IPS-11a (cell line): Measurements from ENCODE around the gene MSANTD3.

Source experiments
- H3K4me3 ChIP-seq: one replicate; pipeline ENCODE4 v1.5.1; 2013; ENCODE audit warnings: low read depth, low read length, control low read depth

The MSANTD3 gene

DNA sequence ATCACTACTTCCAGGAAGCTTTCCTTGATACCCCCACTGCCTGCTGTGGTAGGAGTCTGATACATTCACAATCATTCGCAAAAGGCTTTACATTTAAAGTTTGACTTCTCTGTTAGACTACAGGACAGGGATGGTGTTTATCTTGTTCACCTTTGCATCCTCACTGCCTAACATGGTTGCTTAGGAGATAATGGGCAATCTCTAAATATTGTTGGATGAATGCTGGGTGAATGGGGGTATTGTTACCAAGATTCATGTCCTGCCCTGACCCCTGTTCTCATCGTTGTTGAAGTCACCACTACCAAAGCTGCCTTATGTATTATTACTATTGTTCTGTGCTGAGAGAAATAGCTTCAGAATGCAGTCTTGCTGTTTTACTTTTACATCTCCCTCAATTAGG is 38.3 kb downstream of the MSANTD3 start:
- H3K4me3 ChIP-seq: no peak overlapping the region

DNA sequence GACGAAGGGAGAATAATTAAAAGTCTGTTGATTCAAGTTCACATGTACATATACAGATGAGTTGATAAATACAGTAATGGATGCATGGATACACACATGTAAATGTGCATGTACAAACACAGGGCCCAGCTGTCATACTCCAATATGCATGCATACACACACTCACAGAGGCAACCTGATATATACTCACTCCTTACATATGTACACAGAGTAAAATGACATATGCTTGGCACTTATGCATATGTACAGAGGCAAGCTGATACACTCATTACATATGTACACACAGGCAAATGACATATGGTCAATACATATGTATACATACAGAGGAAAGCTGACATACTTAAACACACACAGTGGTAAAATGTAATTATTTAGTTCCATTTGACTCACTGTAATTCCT is 38.8 kb downstream of the MSANTD3 start:
- H3K4me3 ChIP-seq: no peak overlapping the region

DNA sequence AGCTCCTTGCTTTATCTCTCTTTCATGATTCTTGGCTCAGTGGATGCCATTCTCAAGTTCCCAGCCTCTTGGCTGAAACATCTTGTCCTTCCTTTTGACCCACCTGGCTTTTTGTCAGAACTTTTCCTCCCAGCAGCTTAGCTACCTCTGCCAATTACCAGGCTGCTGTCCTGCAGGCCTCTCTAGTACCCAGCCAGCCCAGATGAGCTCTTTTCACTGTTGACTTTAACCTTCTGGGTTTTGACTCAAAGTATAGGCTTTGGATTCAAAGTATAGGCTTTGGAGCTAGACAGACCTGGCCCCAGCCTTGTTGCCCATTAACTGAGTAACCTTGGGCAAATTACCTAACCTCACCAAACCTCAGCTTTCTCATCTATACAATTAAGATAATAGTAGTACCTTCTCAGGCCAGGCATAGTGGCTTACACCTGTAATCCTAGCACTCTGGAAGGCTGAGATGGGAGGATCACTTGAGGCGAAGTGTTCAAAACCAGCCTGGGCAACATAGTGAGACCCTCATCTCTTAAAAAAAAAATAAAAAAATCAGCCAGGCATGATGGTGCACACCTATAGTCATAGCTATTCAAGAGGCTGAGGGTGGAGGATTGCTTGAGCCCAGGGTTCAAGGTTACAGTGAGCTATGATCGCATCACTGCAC is 39.4 kb downstream of the MSANTD3 start:
- H3K4me3 ChIP-seq: no peak overlapping the region

DNA sequence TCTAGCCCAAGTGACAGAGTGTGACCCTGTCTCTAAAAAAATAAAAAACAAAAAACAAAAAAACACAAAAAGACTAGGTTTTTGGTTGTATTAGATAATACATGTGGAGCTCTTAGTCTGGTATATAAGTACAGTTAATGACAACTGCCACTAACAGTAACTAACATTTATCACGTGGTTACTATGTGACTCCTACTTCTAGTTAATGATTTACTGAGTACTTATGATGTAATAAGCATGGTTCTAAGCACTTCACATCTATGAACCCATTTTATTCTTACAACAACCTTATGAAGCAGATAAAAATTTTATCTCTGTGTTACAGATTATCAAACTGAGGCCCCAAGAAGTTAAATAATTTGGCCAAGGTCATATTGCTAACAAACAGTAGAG is 39.9 kb downstream of the MSANTD3 start:
- H3K4me3 ChIP-seq: no peak overlapping the region

DNA sequence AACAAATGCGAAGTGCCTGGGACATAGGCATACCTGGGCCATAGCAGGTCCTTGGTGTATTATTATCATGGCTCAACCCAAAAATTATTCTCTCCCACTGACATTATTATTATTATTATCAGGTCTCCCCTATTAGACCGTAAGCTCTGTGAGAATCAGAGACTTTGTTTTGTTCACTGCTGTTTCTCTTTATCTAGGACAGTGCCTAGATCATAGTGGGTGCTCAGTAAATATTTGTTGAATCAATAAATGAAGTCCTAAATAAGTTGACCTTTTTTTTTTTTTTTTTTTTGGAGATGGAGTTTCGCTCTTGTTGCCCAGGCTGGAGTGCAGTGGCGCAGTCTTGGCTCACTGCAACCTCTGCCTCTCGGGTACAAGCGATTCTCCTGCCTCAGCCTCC is 41.1 kb downstream of the MSANTD3 start:
- no peak overlapping the region for H3K4me3 ChIP-seq

DNA sequence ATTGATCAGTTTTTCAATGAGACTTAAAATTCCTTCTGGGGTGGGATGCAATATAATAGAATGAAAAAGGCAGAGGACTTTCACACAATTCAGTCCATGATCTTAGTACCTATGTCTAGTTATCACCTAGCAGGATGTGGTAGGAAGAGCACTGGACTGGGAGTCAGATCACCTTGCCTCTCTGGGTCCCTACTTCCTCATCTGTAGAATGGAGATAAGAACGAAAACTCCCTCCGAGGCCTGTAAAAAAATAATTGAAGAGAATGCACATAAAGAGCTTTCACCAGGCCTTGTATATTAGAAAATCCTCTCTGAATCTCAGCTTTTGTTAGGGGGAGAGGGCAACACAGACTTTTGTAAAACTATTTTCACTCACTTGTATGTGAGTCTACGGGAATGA is 45.3 kb downstream of the MSANTD3 start:
- H3K4me3 ChIP-seq: peak overlapping the region; percentile 33

DNA sequence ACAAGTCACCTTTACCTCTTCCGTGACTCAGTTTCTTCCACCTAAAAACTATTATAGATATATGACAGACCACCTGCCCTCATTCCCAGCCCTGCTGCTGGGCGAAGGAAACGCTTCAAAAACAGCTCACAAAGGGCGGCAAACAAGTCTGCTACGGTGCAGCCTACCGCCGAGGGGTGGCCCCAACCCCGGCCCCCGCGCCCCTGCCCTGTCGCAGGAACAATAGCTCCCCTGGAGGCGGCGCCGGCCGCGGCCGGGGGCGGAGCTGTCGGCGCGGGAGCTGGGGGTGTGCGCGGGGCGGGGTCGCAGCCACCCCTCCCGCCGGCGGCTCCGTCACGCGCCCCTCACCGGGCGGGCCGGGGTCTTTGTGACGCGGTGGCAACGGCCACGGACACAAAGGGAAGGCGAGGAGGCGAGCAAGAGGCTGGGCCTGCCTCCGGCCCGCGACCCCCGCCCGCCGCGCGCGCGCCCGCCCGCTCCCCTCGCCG is 45.9 kb downstream of the MSANTD3 start, which contains the start of gene TMEFF1:
TMEFF1 (plus strand) TSS at position 362 of the 488 bp plus-strand sequence. CDS start 396 bp downstream, outside the sequence.
- peak within 1 kb of the TSS; percentile 77 for H3K4me3 ChIP-seq

DNA sequence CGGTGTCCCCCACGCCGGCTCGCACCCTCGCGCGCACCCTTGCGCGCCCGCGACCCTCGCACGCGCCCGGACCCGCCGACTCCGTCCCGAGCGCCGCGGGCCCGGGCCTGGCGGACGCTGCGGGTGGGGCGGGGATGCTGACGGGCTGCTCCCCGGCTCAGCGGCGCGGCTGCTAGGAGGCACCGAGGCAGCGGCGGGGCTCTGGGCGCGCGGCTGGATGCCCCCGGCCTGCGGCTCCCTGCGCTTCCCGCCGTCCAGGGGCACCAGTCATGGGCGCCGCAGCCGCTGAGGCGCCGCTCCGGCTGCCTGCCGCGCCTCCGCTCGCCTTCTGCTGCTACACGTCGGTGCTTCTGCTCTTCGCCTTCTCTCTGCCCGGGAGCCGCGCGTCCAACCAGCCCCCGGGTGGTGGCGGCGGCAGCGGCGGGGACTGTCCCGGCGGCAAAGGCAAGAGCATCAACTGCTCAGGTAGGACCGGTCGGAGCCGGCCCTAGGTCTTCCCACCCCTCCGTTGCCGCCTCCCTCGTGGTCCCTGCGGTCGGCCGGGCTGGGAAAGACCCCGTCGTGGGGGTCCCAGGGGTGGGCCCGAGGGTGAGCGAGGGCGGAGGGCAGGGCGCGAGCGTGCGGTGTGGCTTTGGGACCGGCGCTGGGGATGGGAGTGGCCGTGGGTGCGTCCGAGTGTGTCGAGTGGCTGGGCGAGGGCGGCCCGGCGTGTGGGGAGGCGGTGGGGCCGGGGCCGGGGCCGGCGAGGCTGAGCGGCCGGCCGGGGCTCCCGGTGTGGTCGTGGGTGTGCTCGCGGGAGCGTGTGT is 46.5 kb downstream of the MSANTD3 start:
- peak overlapping the region; percentile 77 for H3K4me3 ChIP-seq

DNA sequence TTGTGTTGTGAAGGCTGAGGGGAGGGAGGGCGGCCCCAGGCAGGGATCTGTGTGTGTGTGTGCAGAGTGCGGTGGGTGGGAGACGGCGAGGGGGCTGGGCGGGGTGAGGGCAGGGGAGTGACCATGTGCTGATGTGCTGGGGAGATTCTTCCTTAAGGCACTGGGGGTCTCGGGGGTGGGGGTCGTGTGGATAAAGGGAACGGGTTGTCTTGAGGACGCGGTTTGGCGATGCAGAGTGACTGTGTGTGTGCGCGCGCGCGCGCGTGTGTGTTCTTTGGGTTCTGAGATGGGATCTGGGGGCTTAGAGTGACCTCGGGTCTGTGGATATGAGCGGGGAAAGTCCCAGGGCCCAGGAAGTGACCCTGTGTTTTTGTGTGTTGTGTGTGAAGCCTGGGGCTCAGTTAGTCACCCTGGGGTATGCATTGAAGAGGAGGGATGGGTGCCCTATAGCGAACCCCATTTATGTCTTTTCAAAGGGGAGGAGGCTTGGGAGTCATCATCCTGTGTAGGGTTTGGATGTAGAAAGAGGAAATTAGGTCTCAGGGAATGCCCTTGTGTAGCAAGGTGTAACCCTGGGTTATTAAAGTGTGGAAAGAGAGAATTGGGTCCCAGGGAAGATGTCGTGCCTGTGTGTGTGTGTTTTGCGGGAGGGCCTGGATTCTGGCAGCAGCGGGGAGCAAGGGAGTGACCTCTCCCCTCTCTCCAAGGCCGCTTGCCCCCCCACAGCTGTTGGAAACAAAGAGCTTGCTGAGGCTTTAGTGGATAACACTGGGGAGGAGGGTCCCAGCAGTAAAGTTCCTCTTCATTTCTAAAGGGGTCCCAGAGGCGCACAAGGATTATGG is 47.4 kb downstream of the MSANTD3 start:
- H3K4me3 ChIP-seq: peak overlapping the region; percentile 77

DNA sequence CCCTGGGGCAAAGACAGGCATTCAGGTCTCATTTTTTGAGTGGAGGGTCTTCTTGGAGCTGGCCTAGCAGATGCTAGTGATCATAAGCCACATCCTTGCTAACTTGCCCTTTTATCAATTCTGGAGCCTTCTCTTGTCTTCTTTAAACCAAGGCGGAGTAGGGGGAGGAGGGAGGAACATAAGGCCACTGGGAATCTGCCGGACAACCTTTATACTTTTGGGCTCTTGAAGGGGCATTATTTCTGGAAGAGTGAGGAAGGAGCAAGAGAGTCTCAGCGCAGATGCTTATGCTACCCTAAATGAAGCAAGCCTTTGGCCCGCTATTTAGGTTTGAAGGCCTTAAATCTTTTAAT is 48.0 kb downstream of the MSANTD3 start:
- H3K4me3 ChIP-seq: peak overlapping the region; percentile 77

DNA sequence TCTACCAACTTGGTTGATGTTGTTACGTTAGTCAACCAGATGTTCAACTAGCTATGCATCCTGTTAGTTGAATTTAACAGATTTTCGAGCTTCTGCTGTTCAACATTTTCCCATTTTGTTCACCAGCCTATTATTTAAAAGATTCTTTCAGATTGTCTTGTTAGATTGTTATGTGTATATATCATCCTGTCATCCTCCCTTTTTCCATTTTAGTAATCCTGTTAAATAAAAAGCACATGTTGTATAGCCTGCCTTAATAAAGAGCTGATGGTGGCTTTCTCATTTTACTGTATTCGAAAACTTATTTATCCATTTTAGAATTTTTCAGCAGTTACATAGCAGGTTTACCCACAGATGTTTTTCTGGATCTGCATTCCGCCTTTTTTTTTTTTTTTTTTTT is 50.3 kb downstream of the MSANTD3 start:
- no peak overlapping the region for H3K4me3 ChIP-seq

DNA sequence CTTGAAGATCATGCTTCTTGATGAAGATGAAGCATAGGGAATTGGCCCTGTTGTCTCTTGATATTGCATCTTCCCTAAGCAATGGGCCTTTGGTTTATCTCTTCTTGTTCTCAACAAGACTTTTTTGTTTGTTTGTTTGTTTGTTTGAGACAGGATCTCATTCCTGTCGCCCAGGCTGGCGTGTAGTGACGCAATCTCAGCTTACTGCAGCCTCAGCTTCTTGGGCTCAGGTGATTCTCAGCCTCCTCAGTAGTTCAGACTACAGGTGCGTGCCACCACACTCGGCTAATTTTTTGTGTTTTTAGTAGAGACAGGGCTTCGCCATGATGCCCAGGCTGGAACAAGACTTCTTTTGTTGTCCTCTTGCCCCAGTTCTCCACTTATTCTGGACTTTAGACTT is 51.2 kb downstream of the MSANTD3 start:
- H3K4me3 ChIP-seq: no peak overlapping the region

DNA sequence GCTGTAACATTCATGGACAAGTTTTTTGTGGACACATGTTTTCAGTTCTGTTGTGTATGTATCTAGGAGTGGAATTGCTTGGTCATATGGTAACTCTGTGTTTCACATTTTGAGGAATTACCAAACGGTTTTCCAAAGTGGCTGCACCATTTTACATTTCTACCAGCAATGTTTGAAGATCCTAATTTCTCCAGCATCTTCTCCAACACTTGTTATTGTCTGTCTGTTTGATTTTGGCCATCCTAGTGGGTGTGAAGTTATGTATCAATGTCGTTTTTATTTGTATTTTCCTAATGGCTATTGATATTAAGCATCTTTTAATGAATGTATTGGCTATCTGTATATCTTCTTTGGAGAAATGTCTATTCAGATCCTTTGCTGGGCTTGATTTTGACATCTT is 52.9 kb downstream of the MSANTD3 start:
- no peak overlapping the region for H3K4me3 ChIP-seq

DNA sequence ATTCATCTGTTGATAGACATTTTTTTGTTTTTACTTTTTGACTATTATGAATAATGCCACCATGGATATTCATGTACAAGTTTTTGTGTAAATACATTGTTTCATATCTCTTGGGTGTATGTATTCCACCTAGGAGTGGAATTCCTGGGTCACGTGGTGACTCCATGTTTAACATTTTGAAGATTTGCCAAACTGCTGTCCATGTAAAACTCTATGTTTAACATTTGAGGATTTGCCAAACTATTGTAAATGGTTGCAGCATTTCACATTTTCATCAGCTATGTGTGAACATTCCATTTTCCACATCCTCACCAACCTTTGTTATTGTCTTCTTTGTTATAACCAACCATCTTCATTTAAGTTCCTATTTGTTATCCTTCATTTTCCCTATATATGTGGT is 58.3 kb downstream of the MSANTD3 start:
- no peak overlapping the region for H3K4me3 ChIP-seq

DNA sequence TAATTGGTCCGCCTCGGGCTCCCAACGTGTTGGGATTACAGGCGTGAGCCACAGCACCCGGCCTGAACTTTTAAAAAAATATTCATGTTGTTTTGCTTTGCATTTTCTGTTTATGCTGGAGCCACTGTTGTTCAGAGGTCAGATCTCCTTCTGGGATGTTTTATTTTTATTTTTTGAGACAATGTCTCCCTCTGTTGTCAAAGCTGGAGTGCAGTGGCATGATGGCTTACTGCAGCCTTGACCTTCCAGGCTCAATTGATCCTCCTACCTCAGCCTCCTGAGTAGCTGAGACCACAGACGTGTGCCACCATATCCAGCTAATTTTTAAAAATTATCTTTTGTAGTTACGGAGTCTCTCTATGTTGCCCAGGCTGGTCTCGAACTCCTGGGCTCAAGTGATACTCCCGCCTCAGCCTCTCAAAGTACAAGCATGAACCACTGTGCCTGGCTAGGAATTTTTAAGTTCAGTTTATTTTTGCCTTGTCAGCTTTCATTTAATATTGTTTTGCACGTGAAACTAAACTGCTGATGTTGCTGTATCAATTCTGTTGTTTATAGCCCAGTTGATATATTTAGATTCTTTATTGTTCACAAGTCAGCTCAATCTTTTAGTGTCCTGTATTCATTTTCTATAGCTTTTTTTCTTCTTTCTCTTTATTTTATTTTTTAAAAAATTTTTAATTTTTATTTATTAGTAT is 59.7 kb downstream of the MSANTD3 start:
- no peak overlapping the region for H3K4me3 ChIP-seq

DNA sequence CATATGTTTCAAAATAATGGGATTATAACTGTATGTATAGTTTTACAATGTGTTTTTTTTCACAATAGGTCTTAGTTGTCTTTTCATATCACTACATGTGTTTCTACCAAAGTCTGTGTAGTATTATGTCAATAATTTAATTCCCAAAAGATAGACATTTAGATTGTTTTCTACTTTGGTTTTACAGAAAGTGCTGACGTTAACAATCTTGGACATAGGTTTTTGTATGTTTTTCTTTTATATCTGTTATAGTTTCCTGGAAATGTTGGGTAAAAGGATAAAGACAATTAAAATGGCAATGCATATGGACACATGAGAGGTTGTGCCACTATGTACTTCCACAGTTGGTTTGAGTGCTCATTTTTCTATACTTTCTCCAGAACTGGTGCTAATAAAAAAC is 61.2 kb downstream of the MSANTD3 start:
- no peak overlapping the region for H3K4me3 ChIP-seq

DNA sequence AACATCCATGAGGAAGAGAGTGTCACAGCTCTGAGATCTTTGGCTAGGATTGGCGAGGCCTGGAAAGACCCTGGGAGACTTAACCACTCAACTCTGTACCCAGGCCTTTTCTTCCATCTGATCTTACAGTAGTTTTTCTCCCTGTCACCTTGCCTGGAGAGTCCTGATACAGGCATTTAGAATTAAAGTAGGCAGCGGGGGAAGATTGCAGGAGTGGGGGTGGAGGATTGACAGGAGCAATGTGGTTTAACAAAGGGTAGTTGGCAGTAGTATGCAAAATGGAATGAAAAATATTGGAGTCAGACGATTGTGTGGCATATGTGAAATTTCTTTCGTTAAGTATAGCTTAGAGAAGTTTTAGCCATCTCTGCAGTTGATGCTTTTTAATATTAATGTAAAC is 62.9 kb downstream of the MSANTD3 start:
- H3K4me3 ChIP-seq: no peak overlapping the region

DNA sequence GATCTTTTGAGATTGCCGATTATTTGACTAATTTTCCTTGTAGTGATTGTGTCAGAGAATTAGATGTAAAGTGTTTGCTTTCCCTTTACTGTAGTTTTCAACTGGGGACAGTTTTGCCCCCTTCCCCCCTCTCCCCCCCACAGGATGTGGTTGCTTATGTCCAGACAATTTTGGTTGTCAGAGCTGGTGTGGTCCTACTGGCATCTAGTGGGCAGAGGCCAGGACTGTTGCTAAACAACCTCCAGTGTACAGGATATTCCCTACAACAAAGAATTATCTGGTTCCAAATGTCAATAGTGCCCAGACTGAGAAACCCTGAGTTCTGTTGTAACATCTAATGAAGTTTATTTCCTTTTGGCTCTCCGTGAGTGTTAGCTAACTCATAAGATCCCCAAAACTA is 66.0 kb downstream of the MSANTD3 start:
- H3K4me3 ChIP-seq: no peak overlapping the region

DNA sequence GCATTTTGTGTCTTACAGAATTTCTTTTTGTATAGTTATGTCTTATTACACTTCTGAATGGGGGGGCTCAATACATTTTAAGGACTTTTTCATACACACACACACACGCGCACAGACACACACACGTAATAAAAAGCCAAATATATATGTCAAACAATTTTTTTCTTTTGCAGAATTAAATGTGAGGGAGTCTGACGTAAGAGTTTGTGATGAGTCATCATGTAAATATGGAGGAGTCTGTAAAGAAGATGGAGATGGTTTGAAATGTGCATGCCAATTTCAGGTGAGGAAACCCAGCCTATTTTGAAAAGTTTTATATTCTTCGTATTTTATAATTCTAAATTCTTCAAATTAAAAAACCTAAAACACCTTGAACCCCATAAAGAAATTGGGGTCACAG is 71.6 kb downstream of the MSANTD3 start:
- no peak overlapping the region for H3K4me3 ChIP-seq

DNA sequence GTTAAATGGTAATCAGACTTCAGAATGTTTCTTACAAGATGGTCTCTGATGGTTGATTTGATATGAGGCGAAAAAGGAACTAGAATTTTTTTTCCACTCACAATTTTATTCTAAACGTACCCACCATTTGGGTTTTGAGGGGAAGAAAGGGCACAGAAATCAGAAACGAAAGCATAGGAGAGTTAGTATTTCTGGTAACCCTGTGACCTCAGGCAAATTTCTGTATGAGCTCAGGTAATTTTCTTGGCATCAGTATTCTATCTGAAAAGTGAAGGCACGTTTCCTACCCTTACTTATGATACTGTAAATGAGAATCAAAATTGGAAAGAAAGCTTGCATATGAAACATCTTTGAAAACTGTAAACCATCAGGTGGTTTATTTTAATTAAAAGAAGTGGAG is 72.5 kb downstream of the MSANTD3 start:
- H3K4me3 ChIP-seq: no peak overlapping the region

DNA sequence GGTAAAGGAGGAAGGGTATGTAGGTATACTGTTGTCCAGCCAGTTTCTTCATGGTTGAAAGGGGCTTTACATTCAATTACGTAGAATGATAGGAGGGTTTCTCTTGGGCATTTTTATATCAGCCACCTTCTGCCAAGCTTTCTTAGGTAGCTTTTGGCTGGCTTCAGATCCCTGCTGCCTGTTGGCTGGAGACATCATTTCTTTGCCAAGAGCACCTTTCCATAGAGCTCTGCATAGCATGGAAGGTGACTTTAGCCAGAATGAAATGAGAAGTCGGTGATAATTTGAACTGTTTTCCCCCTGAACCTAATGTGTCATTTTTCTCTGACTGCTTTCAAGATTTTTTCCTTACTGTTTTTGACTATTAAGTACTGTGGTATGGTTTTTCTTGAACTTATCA is 72.9 kb downstream of the MSANTD3 start:
- no peak overlapping the region for H3K4me3 ChIP-seq
